ENCODE results near the gene RAP1B.

The RAP1B gene

DNA sequence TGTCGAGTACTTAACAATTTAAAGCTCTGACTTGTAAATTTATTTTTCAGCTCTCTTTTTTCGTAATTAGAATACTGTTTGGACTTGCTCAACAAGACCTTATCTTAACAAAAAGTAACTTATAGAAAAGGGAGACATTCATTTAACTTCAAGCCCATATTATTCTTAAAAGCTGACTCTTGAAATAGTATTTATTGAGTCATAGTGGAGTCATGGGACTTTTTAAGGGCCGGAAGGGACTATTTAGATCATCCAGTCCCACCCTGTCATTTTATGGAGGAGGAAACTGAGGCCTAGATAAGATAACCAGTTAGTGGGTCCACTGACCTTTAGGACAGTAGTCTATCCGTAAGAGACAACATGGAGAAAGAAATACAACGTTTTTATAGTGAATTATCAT lies 1.5 kb downstream of the RAP1B start:
- no peak for DNase-seq (ENCODE audit: low spot score)

DNA sequence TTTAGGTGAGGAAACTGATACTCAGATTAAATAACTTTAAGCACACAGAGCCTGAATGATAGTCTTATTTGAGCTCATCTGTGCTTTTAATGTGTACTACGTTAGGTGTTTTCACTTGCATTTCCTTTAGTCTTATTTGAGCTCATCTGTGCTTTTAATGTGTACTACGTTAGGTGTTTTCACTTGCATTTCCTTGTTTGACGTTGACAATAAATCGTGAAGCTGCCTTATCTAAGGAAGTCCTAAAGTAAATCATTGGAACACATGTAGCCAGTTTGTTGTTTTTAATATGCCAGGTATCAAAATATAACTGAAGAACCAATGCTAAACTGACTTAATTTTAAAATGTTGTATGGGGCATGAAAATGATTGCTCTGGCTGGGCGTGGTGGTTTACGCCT lies 2.0 kb downstream of the RAP1B start:
- DNase-seq (ENCODE audit: low spot score), result no peak

DNA sequence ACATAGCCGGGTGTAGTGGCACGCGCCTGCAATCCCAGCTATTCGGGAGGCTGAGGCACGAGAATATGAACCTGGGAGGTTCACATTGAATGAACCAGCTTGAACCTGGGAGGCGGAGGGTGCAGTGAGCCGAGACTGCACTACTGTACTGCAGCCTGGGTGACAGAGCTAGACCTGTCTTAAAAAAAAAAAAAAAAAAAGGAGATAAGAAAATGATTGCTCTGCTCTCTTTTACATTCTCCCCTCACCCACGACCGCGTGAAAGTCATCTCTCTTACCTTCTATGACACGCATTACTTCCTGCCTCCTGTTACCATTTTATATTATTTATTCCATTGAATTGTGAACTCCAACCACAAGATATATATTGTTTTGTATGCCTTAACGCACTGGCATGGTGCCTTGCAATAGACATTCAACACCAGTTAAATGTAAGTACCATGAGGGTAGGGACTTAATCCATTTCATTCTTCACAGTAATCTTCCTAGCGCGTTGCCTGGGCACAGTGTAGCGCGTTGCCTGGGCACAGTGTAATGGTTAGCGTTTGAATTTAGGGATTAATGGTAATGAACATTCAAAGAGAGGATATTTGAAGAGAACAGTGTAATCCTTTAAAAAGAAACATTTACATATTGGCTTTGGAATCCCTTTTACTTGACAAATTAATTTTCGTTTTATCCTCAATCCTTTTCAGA lies 2.7 kb downstream of the RAP1B start:
- DNase-seq (ENCODE audit: low spot score), result no peak

DNA sequence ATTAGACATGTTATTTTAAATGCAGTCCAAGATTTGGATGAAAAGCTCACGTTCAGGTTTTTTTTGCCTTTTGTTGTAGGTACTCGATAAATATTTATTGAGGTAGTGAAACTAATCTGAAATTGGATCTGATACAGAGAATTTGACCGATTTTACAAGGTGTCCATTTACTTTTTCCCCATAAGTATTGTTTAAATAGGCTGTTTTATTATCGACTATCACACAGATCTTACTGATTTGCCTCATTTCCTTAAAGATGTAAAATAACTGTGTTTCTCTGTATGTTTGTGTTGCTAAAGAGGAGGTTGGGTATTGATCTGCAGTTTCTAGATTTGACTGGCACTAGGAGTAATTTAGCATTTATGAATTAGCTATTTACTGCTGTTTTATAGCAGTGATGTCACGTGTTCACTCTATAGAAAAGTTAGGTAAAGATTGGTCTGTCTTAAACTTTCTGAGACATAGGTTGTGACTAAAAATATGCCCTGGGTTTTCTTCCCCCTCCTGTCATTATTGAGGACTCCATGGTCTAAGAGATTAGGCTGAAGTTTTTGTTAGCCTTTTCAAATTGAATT lies 3.5 kb downstream of the RAP1B start:
- no peak for DNase-seq (ENCODE audit: low spot score)

DNA sequence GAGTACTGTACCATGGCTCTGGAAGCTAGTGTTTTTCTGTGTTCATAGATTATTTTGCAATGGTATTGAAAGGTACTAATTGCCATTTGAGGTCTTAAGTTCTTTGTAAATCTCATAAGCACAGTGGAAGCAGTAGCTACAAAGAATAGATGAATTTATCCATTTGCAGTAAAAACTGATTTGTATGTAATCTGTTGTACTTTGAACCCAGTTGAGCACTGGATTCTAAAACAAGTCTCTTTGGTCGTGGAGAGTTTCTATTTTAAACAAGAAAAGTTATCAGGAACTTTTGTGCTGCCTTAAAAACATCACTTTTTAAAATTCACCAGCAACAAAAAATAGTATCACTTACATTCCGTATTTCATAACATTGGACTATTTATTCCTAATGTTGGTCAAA lies 4.1 kb downstream of the RAP1B start:
- DNase-seq (ENCODE audit: low spot score), result no peak

DNA sequence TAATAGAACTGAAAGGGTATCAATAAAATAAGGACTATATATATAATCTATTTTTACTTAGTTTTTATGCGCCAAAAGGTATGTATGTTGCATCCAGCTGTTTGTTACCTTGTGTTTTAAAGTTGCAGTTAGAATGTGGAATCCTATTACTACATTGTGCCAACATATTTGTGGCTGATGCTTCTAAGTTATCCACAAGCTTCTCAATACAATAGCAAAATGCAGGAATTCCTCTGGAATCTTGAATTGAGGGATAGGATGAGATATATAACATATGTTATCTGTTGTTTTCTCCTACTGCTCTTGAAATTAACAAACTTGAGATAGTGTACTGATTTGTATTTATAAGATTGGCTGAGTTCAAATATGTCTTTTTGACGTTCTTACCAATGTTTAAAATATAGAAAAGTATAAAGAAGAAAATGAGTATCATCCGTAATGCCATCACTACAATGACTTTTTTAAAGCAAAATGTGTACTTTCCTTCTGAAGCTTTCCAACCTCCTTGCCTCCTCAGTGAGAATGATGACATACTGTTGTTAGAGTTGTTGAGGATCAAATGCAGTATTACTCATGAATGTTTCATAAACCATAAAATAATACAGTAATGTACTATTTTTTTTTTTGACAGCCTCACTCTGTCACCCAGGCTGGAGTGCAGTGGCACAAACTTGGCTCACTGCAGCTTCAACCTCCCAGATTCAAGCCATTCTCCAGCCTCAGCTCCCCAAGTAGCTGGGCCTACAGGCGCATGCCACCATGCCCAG lies 6.6 kb downstream of the RAP1B start:
- no peak for DNase-seq (ENCODE audit: low spot score)

DNA sequence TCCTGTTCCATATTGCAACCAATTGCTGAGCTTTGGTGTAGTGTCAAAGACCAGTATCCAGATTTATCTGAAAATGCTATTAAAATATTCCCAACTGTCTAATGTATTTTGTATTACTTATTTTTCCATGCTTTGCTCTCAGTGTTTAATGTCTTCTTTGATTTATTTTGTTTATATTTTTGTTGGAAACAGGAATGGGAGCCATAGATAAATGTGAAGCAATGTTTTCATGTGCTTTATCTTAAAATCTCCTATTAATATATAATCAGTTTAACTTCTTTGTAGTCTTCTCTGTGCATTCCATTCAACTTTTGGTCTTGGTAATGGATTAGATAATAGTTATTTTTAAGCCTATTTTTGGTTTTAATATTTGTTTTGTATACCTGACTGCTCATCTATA lies 8.8 kb downstream of the RAP1B start:
- no peak for DNase-seq (ENCODE audit: low spot score)

DNA sequence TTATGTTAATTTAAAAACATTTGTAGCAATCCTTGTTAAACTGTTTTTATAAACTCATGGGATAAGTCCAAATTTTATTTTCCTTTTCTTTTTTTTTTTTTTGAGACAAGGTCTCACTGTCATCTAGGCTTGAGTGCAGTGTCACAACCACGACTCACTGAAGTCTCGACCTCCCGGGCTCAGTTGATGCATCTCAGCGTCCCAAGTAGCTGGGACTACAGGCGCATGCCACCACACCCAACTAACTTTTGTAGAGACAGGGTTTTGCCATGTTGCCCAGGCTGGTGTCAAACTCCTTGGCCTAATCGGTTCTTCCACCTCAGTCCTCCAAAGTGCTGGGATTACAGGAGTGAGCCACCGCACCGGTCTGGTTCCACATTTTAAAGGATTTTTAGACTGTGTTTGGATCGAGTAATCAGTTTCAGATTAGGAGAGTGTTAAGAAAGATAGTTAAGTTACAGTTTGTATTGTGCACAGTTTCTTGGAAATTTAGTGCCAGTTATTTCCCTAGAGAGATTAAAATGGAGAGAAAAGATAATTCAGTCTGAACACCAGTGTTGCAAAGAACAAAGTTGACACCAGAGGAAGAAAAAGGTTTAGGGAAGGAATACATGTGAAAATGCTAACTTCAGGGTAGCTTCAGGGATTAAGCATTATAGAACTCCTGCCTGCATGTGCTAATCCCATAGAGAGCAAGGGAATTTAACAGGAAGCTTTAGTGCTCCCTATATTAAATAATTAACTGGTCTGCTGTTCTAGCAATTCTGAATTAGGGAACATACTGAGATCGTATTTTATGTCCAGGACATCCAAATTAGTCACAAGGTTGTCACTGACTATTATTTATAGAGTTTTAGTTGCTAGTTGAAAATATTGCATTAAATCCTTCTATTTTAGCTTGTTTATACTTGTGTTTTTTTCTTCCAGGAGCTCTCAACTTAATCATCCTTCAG lies 10.1 kb downstream of the RAP1B start:
- DNase-seq (ENCODE audit: low spot score), result no peak

DNA sequence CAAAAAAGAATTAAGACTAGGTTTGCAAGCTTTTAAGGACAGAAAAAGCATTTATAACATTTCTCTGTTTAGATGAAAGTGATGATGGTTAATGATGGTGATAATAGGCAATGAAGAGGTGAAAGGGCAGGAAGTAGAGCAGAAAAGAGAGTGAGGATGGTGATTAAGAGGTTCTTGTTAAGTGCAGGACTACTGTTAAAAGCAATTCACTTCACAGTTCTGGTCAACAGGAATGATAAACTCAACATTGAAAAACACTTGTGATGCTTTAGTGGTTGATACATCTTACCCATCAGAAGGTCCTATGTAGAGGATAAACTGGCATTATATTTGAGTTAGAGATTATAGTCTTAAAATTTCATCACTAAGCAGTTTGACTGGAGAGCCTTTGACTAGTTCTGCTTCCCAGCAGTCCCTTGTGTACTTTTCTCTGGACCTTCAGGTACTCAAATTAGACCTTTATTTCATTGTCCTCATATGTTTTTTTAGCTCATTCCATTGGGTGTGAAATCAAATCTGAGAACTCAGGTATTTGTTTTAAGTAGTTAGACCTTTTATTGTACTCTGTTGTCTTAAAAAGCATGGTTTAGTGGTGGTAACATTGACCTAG lies 10.9 kb downstream of the RAP1B start:
- no peak for DNase-seq (ENCODE audit: low spot score)

DNA sequence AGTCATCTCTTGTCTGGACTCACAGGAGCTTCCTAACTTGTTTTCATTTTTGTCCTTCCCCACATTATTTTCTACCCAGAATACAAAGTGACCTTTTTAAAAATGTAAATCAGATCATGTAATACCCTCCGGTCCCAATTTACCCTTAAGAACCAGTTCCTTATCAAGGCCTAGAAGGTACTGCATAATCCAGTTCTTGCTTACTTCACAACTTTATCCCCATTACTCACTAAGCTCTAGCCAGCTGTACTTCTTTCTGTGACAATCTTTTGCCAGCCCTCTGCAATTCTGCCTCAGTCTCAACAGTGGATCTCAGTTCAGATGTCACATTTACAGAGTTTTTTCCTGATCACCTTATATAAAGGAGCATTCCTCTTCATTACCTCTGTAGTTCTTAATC lies 11.6 kb downstream of the RAP1B start:
- DNase-seq (ENCODE audit: low spot score), result no peak

DNA sequence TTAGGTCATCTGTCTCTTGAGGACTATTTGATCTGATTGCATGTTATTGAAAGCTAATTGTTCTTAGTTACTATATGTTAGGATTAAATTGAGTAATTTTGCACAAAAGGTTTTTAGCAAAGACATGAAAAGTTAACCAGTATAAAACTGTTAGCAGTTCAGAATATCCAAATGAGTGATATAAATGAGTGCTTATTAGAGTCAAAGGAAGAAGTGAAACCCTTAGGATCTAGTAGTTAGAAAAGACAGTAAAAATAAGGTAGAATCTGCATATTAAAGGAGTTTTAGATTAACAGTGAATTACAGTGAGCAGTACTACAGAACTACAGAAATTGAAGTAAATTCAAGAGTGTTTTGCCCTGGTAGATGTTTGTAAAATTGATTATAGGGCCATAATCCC lies 12.4 kb downstream of the RAP1B start:
- DNase-seq (ENCODE audit: low spot score), result no peak

DNA sequence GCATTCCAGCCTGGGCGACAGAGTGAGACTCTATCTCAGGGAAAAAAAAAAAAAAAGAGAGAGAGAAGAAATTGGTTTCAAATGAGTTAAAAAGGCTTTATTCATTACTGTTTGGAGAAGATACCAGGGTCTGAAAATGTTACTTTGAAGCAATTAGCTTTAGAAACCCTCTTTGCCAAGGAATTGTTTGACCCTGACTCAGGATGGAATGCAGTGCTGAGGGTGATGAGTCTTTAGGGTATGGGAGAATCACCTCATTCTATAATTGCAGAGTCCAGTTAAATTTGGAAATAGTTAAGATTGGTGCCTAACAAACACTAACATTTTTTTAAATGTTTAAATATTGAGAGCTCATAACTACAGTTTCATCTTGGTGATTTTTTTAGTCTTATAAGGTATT lies 13.3 kb downstream of the RAP1B start:
- DNase-seq (ENCODE audit: low spot score), result no peak

DNA sequence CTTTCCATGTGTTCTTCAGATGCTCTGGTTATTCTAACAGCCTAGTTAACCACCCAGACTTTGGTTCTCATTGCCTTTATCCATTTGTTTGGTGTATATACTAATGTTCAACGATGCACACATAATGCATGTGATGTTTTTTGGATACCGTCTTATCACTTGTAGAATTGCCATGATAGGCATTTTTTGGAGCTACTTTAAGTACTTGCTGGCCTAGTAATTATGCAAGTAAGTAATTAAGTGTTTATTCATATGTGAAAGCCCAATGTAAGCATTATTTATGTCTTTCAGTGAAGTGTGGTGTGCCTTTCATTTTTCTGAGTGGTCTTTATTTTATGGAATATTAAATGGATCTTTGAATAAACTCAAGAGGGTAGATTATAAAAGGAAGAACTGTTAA lies 14.2 kb downstream of the RAP1B start:
- no peak for DNase-seq (ENCODE audit: low spot score)

DNA sequence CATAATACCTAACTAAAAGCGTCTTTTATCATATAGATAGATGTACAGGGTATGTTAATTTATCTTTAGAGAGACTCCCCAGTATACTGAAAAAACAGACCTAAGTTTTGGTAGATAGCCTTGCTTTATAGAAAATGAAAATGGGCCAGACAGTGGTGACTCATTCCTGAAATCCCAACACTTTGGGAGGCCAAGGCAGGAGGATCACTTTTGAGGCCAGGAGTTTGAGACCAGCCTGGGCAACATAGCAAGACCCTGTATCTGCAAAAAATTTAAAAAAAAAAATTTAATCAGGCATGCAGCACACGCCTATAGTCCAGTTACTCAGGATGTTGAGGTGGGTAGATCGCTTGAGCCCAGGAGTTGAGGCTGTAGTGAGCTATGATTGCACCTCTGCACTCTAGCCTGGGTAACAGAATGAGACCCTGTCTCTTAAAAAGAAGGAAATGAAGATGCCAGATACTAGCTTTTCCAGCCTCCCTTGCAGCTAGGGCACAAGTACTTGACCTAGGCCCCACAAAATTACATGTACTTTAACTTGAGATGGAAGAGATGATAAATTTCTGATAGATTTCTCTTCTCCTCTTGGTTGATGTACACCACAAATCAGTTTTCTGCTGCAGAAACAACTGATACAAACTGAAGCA lies 17.1 kb downstream of the RAP1B start:
- no peak for DNase-seq (ENCODE audit: low spot score)

DNA sequence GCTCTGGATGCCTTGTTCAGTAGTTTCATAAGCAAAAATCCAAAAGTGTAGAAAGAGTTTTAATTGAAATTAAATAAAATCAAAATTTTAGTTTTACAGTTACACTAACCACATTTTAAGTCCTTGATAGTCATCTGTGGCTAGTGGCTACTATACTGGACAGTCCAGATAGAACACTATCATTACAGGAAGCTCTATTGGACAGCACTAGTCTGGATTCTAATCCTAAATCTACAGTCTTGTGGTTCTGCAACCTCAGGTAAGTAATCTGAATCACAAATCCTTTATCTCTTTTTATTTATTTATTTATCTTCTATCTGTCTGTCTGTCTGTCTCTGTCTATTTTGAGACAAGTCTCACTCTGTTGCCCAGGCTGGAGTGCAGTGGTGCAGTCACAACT lies 18.0 kb downstream of the RAP1B start:
- DNase-seq (ENCODE audit: low spot score), result no peak

DNA sequence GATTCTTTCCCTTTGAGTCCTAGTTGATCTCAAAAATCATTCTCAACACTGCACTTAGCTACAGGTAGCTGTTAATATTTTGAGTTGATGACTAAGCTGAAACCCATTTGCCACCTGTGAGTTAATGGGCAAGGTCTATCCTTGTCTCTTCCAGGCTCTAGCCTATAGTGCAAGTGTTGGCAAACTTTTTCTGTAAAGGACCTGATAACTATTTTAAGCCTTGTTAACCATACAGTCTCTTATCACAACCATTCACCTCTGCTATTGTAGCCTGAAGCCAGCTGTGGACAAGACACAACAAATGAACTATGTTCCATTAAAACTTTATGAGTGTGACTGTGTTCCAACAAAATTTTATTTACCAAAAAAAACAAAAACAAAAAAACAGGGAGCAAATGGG lies 19.4 kb downstream of the RAP1B start:
- DNase-seq (ENCODE audit: low spot score), result no peak

DNA sequence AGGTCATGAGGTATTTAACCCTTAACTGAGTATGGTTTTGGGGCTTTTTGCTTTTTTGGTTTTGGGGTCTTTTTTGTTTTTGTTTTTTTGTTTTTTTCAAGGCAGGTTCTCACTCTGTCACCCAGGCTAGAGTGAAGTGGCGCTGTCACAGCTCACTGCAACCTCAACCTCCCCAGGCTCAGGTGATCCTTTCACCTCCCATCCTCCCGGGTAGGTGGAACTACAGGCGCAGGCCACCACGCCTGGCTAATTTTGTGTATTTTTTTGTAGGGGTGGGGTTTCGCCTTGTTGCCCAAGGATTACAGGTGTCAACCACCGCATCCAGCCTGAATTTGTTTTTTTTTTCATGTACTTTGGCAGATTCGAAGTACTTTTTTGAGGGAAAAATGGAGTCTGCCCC lies 19.9 kb downstream of the RAP1B start:
- DNase-seq (ENCODE audit: low spot score), result no peak

DNA sequence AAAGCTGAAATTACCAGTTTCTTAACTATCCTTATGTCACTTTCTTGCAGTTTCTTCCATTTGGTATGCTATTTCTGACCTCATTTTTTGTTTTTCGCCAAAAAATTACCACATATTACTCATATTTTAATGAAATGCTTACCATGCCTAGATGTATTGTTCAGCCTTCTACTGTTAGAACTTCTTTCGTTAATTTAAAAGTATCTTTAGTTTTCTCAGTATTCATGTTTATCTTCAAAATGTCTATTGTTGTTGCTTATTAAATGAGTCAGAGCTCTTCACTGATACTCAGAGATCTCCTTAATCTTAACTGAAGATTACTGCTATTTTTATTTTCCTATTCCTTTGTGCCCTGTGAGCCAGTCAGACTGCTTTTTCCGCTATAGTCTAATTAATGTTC lies 20.5 kb downstream of the RAP1B start:
- no peak for DNase-seq (ENCODE audit: low spot score)

DNA sequence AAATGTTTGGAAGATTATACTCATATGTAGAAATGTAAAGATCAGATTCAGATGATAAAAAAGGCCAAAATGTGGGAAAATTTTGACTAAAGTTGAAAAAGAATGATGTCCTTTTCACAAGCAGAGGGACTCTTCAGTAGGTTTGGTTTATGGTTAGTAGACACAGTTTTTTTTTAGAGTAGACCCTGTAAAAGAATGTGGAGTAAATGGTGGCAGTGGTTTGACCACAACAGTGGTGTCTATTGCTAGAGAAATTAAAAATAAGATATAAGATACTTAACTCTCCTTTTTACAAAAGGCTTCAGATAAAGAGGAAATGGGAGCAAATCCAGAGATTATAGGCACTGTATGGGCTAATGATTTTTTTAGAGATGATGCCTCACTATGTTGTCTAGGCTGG lies 21.8 kb downstream of the RAP1B start:
- DNase-seq (ENCODE audit: low spot score), result no peak

DNA sequence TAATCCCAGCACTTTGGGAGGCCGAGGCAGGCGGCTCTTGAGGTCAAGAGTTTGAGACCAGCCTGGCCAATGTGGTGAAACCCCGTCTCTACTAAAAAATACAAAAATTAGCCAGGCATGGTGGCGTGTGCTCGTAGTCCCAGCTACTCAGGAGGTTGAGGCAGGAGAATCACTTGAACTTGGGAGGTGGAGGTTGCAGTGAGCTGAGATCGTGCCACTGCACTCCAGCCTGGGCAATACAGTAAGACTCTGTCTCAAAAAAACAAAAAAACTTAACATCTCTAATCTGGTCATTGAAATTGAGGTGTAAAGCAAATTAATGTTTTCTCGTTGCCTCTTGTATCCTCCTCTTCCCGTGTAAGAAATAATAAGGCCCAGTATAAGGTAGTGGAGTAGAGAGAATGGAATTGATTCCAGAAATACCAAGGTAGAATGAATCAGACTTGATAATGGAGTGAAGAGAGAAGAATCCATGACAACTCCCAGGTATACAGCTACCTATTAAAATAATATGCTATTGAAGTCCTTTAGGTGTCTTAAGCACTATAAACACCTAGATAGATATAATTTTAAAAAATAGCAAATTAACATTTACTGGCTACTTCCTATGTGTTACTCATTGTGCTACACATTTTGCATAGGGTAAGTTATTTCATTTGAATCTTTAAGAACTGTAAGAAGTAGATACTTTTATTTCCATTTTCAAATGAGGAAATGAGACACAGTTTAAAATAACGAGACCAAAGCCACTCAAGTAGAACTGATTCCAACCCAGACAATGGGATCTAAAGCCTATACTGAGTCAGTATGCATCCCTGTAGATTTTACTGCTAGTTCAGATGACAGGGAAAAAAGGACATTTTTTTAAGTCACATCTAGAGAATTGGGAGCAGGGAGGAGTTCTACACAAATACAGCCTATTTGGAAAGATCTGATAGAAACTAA lies 23.2 kb downstream of the RAP1B start:
- no peak for DNase-seq (ENCODE audit: low spot score)

Measured in left forelimb (tissue), 1 donor.